Astrocyte (in vitro differentiated cells and primary cell): Measurements from ENCODE around the gene CCDC91.

ENCODE experiments used
- EZH2 ChIP-seq: IDR thresholded peaks from 2 replicates; pipeline ENCODE4 v1.6.1; 2012; ENCODE audit warnings: mild to moderate bottlenecking, low read length, inconsistent platforms; ENCODE audit not compliant: insufficient read depth
- TF ChIP-seq, protein P1 (sequence below): IDR thresholded peaks from 2 replicates; pipeline ENCODE4 v1.5.1; 2011; ENCODE audit warnings: low read depth, mild to moderate bottlenecking, inconsistent platforms, low read length, moderate library complexity; ENCODE audit not compliant: insufficient read depth

DNA sequence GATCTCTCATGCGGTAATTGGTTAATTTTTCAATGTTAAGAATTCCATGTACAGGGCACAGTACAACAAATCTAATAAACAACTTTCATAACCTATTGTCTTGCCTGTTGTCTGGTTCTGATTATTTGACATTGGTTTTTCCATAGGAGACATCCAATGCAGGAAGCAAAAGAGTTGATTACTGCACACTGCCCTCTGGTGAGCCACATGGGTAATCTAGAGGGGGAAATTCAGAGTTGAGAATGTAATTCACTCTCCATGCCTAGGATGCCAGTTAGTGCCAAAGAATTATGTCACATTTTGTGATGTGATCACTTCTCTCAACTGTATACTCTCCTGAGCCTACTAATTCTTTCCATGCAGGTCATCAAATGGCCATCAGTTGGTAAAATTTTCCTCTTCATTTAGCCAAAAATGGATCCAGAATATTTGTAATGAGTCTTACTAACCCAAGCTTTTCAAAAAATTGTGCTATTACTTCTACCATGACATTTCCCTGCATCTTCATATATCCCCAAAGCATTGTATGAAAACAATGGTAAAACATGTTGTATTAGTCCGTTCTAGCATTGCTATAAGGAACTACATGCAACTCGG, 17.7 kb upstream of the CCDC91 start:
- TF ChIP-seq, protein P1, sequence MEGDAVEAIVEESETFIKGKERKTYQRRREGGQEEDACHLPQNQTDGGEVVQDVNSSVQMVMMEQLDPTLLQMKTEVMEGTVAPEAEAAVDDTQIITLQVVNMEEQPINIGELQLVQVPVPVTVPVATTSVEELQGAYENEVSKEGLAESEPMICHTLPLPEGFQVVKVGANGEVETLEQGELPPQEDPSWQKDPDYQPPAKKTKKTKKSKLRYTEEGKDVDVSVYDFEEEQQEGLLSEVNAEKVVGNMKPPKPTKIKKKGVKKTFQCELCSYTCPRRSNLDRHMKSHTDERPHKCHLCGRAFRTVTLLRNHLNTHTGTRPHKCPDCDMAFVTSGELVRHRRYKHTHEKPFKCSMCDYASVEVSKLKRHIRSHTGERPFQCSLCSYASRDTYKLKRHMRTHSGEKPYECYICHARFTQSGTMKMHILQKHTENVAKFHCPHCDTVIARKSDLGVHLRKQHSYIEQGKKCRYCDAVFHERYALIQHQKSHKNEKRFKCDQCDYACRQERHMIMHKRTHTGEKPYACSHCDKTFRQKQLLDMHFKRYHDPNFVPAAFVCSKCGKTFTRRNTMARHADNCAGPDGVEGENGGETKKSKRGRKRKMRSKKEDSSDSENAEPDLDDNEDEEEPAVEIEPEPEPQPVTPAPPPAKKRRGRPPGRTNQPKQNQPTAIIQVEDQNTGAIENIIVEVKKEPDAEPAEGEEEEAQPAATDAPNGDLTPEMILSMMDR: peak; percentile 80
- TF ChIP-seq EZH2: no peak
